PC-9 (cell line): ENCODE measurements around the gene NOS1. TPM values are rescaled to one million over a fixed set of nuclear protein-coding genes. Genes with fewer than 3 reads are reported as not detected.

ENCODE experiments used
- BruUV-seq: library from RNA; stranded (reverse); fragments of 400-500 nt; replicated peaks from 2 replicates; lab custom pipeline; 2021; lab: Mats Ljungman, UMichigan
- CTCF ChIA-PET: fragments of 300-600 bp; sonication (Branson Sonifier 250); formaldehyde crosslinking; loops from one replicate; lab custom pipeline; 2022; ENCODE audit warnings: antibody characterized with exemption; lab: Charles Lee
- POLR2A ChIA-PET: fragments of 300-600 bp; sonication (Branson Sonifier 250); formaldehyde crosslinking; loops from one replicate; lab custom pipeline; 2022; ENCODE audit warnings: antibody characterized with exemption; ENCODE audit not compliant: unreplicated experiment; lab: Charles Lee
- DNase-seq, 2 experiments: peaks; one replicate each; pipeline versions ENCODE4 v3.0.0 to v3.0.0-alpha.2; 2015 to 2022; ENCODE audit warnings: mixed read lengths in 1 of 2
- H2AFZ ChIP-seq: fragments of 200-600 bp; sonication (generic); 2 replicates; pipeline ENCODE4 v1.8.1; 2017; ENCODE audit warnings: antibody characterized with exemption
- H3F3A ChIP-seq: fragments of 200-600 bp; sonication (generic); 2 replicates; pipeline ENCODE4 v1.8.1; 2017; ENCODE audit warnings: antibody characterized with exemption, mild to moderate bottlenecking, low read depth; ENCODE audit not compliant: insufficient read depth
- H3K27ac ChIP-seq: fragments of 200-600 bp; sonication (generic); 2 replicates; pipeline ENCODE4 v1.6.1; 2016; ENCODE audit warnings: mixed run types
- H3K27me3 ChIP-seq: fragments of 200-600 bp; sonication (generic); 2 replicates; pipeline ENCODE4 v1.6.1; 2016; ENCODE audit warnings: low read depth, mixed run types; ENCODE audit not compliant: insufficient read depth
- H3K36me3 ChIP-seq: fragments of 200-600 bp; sonication (generic); 2 replicates; pipeline ENCODE4 v1.6.1; 2016; ENCODE audit warnings: low read depth, mixed run types
- H3K4me1 ChIP-seq: fragments of 200-600 bp; sonication (generic); replicated peaks from 2 replicates; pipeline ENCODE4 v1.6.1; 2016; ENCODE audit warnings: mixed run types; ENCODE audit not compliant: insufficient read depth
- H3K4me2 ChIP-seq: fragments of 200-600 bp; sonication (generic); 2 replicates; pipeline ENCODE4 v1.6.1; 2017; ENCODE audit warnings: mixed run types
- H3K4me3 ChIP-seq: fragments of 200-600 bp; sonication (generic); 2 replicates; pipeline ENCODE4 v1.6.1; 2016; ENCODE audit warnings: mixed run types
- H3K79me2 ChIP-seq: fragments of 200-600 bp; sonication (generic); 2 replicates; pipeline ENCODE4 v1.6.1; 2017; ENCODE audit warnings: low read depth, mixed run types
- H3K9me2 ChIP-seq: fragments of 200-600 bp; sonication (generic); 2 replicates; pipeline ENCODE4 v1.8.1; 2017; ENCODE audit warnings: mild to moderate bottlenecking; ENCODE audit not compliant: insufficient read depth
- H3K9me3 ChIP-seq: fragments of 200-600 bp; sonication (generic); 2 replicates; pipeline ENCODE4 v1.8.1; 2016; ENCODE audit warnings: low read depth; ENCODE audit not compliant: insufficient read depth
- H4K20me1 ChIP-seq: fragments of 200-600 bp; sonication (generic); 2 replicates; pipeline ENCODE4 v1.8.1; 2017; ENCODE audit not compliant: insufficient read depth
- EZH2 ChIP-seq: fragments of 200-600 bp; sonication (generic); IDR thresholded peaks from 2 replicates; pipeline ENCODE4 v1.8.0; 2017; ENCODE audit warnings: antibody characterized with exemption, low read depth
- intact Hi-C: fragments of 100-400 bp; cut with micrococcal nuclease; formaldehyde crosslinking; loops from one replicate; pipeline ENCODE4 v1.10.0; 2022; ENCODE audit not compliant: unreplicated experiment
- total RNA-seq: library from RNA; stranded (reverse); gene quantifications from 2 replicates; pipeline ENCODE4 v1.2.3, GENCODE V29; 2021
- TF ChIP-seq, protein P1 (sequence below): fragments of 200-600 bp; sonication (generic); conservative IDR thresholded peaks from 2 replicates; pipeline ENCODE4 v1.6.1; 2017; ENCODE audit warnings: mixed run types, antibody characterized with exemption, mild to moderate bottlenecking, moderate library complexity

Gene NOS1
- total RNA-seq, 1 experiment from 2014 or later = not detected

DNA sequence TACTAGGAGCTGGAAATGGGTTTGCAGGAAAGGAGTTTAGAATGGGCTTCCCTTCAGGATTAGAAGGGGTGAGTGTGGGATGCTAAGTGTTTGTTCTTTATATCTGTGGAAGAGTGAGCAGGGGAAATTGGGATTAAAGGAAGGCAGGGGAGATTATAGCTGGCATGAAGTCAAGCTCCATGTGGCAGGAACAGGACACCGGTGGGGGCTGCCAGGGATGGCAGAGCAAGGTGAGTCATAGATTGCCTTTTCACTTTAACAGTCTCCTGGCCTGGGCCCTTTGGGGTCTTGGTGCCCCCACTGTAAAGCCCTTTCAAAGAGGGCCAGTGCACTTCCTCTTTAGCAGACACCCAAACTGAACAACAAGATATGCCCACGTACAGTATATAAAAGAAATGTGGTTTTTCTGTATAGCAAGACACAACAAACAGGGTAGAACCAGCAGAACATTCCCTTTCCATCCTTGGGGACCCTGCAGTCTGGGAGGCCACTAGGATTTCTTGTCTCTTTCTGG lies 148.1 kb downstream of the NOS1 start:
- BruUV-seq = no TSS peak
- H3K27me3 ChIP-seq = peaks cover 94% of the 10 kb centered on the region

DNA sequence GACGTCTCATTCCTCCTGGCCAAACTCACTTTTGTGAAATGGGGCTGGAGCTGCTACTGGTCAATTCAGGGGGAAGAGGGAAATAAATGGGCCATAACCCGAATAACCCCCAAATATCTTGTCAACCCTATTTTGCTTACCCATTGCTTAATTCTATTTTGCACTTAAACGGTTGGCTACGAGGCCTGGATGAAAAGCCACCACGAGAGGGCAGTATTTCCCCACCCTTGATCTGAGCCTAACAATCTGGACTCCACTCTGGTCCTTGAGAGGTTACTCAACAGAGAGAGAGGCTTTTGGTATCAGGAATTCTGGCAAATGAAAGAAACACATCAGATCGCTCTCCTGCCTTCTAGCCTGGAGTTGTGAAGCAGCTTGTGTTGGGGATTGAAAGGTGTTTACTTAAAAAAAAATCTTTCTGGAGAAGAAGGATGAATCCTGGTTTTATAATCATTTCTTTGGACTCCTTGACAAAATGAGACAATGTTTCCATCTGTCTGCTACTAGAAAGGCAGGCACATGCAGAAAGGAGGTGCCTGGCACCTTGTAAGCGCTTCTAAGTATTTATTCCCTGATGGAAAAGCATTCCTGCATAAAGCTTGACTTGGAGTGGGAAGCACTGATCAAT lies 148.7 kb downstream of the NOS1 start:
- POLR2A ChIA-PET = no interaction called here
- H3K9me2 ChIP-seq = no peaks in the 10 kb centered on the region
- no peak overlapping the region for H3K4me2 ChIP-seq
- no peak overlapping the region for H3K27ac ChIP-seq
- peak; percentile 53 to 62 for DNase-seq
- H3K36me3 ChIP-seq = no peaks in the 10 kb centered on the region
- H3K4me3 ChIP-seq = no peak overlapping the region
- no peaks in the 10 kb centered on the region for H3K9me3 ChIP-seq
- 0 out of 2 replicates have a peak, but pooled peaks cover 4% of the 10 kb centered on the region for H4K20me1 ChIP-seq
- TF ChIP-seq EZH2 = no peak
- TF ChIP-seq, protein P1, sequence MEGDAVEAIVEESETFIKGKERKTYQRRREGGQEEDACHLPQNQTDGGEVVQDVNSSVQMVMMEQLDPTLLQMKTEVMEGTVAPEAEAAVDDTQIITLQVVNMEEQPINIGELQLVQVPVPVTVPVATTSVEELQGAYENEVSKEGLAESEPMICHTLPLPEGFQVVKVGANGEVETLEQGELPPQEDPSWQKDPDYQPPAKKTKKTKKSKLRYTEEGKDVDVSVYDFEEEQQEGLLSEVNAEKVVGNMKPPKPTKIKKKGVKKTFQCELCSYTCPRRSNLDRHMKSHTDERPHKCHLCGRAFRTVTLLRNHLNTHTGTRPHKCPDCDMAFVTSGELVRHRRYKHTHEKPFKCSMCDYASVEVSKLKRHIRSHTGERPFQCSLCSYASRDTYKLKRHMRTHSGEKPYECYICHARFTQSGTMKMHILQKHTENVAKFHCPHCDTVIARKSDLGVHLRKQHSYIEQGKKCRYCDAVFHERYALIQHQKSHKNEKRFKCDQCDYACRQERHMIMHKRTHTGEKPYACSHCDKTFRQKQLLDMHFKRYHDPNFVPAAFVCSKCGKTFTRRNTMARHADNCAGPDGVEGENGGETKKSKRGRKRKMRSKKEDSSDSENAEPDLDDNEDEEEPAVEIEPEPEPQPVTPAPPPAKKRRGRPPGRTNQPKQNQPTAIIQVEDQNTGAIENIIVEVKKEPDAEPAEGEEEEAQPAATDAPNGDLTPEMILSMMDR = peak; percentile 92
- CTCF ChIA-PET = interaction anchor here (0.5 kb wide), 1 partner anchor 788 kb away, joined by 3 read pairs; no protein-coding TSS in a partner anchor
- no peaks in the 10 kb centered on the region for H3K4me1 ChIP-seq
- peaks cover 94% of the 10 kb centered on the region for H3K27me3 ChIP-seq
- no peaks in the 10 kb centered on the region for H3K79me2 ChIP-seq
- H3F3A ChIP-seq = no peaks in the 10 kb centered on the region
- H2AFZ ChIP-seq = no peak overlapping the region
- no TSS peak for BruUV-seq
- intact Hi-C loops = loop anchor here (1.0 to 5.0 kb wide), 3 partner anchors 374 to 640 kb away; no protein-coding TSS in a partner anchor

More for the DNA sequence above, 148.1 kb downstream of the NOS1 start:
- Histone ChIP-seq H4K20me1 (0 out of 2 replicates have a peak, but pooled peaks cover 4% of the 10 kb centered on the region), H3K9me2 (no peaks in the 10 kb centered on the region), H3K79me2 (no peaks in the 10 kb centered on the region), H3K4me1 (no peaks in the 10 kb centered on the region), H3K27ac (no peak overlapping the region), H3F3A (no peaks in the 10 kb centered on the region), H2AFZ (no peak overlapping the region), H3K4me3 (no peak overlapping the region), H3K36me3 (no peaks in the 10 kb centered on the region), H3K4me2 (no peak overlapping the region), H3K9me3 (no peaks in the 10 kb centered on the region)
- ChIA-PET CTCF (interaction anchor here (0.5 kb wide), 1 partner anchor 787 kb away, joined by 3 read pairs; no protein-coding TSS in a partner anchor), POLR2A (no interaction called here)
- TF ChIP-seq EZH2 = no peak
- TF ChIP-seq, protein P1 = no peak
- no peak for DNase-seq
- intact Hi-C loops = loop anchor here (2.0 to 5.0 kb wide), 2 partner anchors 373 to 639 kb away; no protein-coding TSS in a partner anchor

DNA sequence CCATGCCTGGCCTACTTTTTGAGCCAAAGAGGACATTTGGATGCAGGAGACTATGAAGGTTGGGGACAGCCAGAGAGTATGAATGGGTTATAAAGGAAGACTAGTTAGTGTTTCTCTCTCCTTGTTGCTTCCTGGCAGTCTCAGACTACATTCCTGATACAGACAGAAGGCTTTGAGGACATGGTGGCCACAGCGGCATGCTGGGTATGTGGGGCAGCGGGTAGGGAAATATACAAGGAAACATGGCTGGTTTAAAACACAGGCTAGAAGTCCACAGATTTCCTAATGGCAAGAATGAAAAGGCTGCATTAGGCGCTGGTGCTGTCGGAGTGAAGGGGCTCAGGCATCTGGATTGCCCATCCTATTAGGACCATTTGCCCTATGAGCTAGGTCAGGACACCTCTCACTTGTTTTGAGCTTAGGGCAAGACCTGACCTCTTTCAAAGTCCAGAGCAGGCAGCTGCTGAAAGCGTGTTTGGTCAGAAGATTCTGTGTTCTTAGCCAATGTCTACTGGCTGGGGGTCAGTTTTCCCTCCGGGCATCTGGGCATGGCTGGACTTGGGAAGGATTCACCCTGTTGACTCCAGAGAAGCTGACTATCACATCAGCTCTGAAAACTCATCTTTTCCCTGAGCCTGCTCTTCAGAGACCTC lies 151.0 kb downstream of the NOS1 start:
- POLR2A ChIA-PET = no interaction called here

More for the DNA sequence above, 151.0 kb downstream of the NOS1 start:
- Histone ChIP-seq H3K79me2 (no peaks in the 10 kb centered on the region), H3K4me3 (no peak overlapping the region), H3K36me3 (no peaks in the 10 kb centered on the region), H2AFZ (no peak overlapping the region), H4K20me1 (0 out of 2 replicates have a peak, but pooled peaks cover 4% of the 10 kb centered on the region), H3K9me3 (no peaks in the 10 kb centered on the region), H3K4me2 (no peak overlapping the region), H3K27ac (no peak overlapping the region), H3K27me3 (peaks cover 94% of the 10 kb centered on the region), H3K9me2 (no peaks in the 10 kb centered on the region), H3K4me1 (no peaks in the 10 kb centered on the region), H3F3A (no peaks in the 10 kb centered on the region)
- TF ChIP-seq EZH2 = no peak
- TF ChIP-seq, protein P1 = no peak
- intact Hi-C loops = loop anchor here (5.0 kb wide), 1 partner anchor 642 kb away; no protein-coding TSS in a partner anchor
- BruUV-seq = no TSS peak
- no peak for DNase-seq
- CTCF ChIA-PET = interaction anchor here (0.6 kb wide), 1 partner anchor 71 kb away, joined by 4 read pairs; no protein-coding TSS in a partner anchor
